Measurements from ENCODE around the gene FOXP4.

DNA sequence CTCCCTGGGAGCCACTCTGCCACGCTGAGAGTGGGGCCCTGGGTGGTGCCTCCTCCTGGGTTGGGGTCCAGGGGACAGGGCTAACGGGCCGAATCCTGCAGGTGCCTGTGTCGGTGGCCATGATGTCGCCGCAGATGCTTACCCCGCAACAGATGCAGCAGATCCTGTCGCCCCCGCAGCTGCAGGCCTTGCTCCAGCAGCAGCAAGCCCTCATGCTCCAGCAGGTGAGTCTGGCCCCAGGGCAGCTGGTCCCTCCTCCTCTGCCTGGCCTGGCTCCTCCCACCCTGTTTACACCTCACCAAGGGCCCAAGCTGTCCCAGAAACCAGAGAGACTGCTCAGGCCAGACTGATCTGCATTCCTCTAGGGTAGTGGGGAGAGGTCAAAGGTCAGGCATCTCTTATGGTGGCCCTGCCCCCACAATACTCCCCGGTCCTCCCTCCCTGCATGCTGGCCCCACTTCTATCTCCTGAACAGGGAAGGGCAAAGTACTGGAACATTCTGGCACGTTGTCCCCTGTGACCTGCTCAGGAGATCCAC, 38.6 kb downstream of the FOXP4 start:
- TF ChIP-seq POLR2A (IDR thresholded peaks at IDR 0.05; ENCODE audit: low read length): no peak
- no peak for TF ChIP-seq HOXB13 (CRISPR knock-in tag; IDR thresholded peaks at IDR 0.05; ENCODE audit: low read depth)
- TF ChIP-seq RNF2 (IDR thresholded peaks at IDR 0.05; ENCODE audit: borderline replicate concordance, low read depth): no peak
- no peak for TF ChIP-seq MAZ (IDR thresholded peaks at IDR 0.05; ENCODE audit: borderline replicate concordance, low read depth, low read length)
- no peak for TF ChIP-seq CTCF (IDR thresholded peaks at IDR 0.05)
- no peak for TF ChIP-seq MYC (IDR thresholded peaks at IDR 0.05; ENCODE audit: borderline replicate concordance, low read length)
- no peak for TF ChIP-seq HDAC2 (IDR thresholded peaks at IDR 0.05)
- TF ChIP-seq ZSCAN20 (CRISPR knock-in tag; IDR thresholded peaks at IDR 0.05): no peak
- no peak for TF ChIP-seq USF2 (IDR thresholded peaks at IDR 0.05)
- no peak for TF ChIP-seq CEBPB (IDR thresholded peaks at IDR 0.05)
- no peak for TF ChIP-seq RAD21 (conservative IDR thresholded peaks at IDR 0.05 in 1 of 2, IDR thresholded peaks at IDR 0.05 in 1 of 2)
- TF ChIP-seq JUNB (IDR thresholded peaks at IDR 0.05): no peak

Measured in A549 (cell line).